Measurements from ENCODE around the gene NINJ2.

Gene NINJ2

GRCh38 chr12:544941-545635 lies 118.2 kb downstream of the NINJ2 start:
- H3K9ac ChIP-seq (ENCODE audit: low read length), result no peak overlapping the region
- H3K36me3 ChIP-seq (ENCODE audit: control insufficient read depth, insufficient read depth, low read length), result peaks cover 8% of the 10 kb centered on the region
- H3K27me3 ChIP-seq (ENCODE audit: control insufficient read depth, insufficient read depth, low read length), result peaks cover 6% of the 10 kb centered on the region
- no peak overlapping the region for H3K4me3 ChIP-seq (ENCODE audit: low read length)
- H3K9me3 ChIP-seq (ENCODE audit: control insufficient read depth, low read length), result no peaks in the 10 kb centered on the region
- H3K4me1 ChIP-seq (ENCODE audit: control insufficient read depth, insufficient read depth, low read length), result peaks cover 46% of the 10 kb centered on the region

GRCh38 chr12:544142-544541 lies 119.1 kb downstream of the NINJ2 start:
- H3K9ac ChIP-seq (ENCODE audit: low read length), result no peak overlapping the region
- H3K9me3 ChIP-seq (ENCODE audit: control insufficient read depth, low read length), result no peaks in the 10 kb centered on the region
- no peak overlapping the region for H3K4me3 ChIP-seq (ENCODE audit: low read length)
- H3K4me1 ChIP-seq (ENCODE audit: control insufficient read depth, insufficient read depth, low read length), result peaks cover 55% of the 10 kb centered on the region
- H3K27me3 ChIP-seq (ENCODE audit: control insufficient read depth, insufficient read depth, low read length), result peaks cover 6% of the 10 kb centered on the region
- peaks cover 7% of the 10 kb centered on the region for H3K36me3 ChIP-seq (ENCODE audit: control insufficient read depth, insufficient read depth, low read length)

GRCh38 chr12:543114-543451 lies 120.2 kb downstream of the NINJ2 start:
- peaks cover 11% of the 10 kb centered on the region for H3K36me3 ChIP-seq (ENCODE audit: control insufficient read depth, insufficient read depth, low read length)
- H3K9me3 ChIP-seq (ENCODE audit: control insufficient read depth, low read length), result no peaks in the 10 kb centered on the region
- H3K4me3 ChIP-seq (ENCODE audit: low read length), result no peak overlapping the region
- H3K9ac ChIP-seq (ENCODE audit: low read length), result peak overlapping the region; percentile 68
- peaks cover 6% of the 10 kb centered on the region for H3K27me3 ChIP-seq (ENCODE audit: control insufficient read depth, insufficient read depth, low read length)
- H3K4me1 ChIP-seq (ENCODE audit: control insufficient read depth, insufficient read depth, low read length), result peaks cover 65% of the 10 kb centered on the region

GRCh38 chr12:542395-543113 lies 120.7 kb downstream of the NINJ2 start:
- Histone ChIP-seq H3K9ac (ENCODE audit: low read length) (peak overlapping the region; percentile 68), H3K36me3 (ENCODE audit: control insufficient read depth, insufficient read depth, low read length) (peaks cover 11% of the 10 kb centered on the region), H3K4me3 (ENCODE audit: low read length) (no peak overlapping the region), H3K9me3 (ENCODE audit: control insufficient read depth, low read length) (no peaks in the 10 kb centered on the region), H3K4me1 (ENCODE audit: control insufficient read depth, insufficient read depth, low read length) (peaks cover 70% of the 10 kb centered on the region), H3K27me3 (ENCODE audit: control insufficient read depth, insufficient read depth, low read length) (peaks cover 6% of the 10 kb centered on the region)

GRCh38 chr12:541676-542324 lies 121.4 kb downstream of the NINJ2 start:
- Histone ChIP-seq H3K9me3 (ENCODE audit: control insufficient read depth, low read length) (no peaks in the 10 kb centered on the region), H3K4me1 (ENCODE audit: control insufficient read depth, insufficient read depth, low read length) (peaks cover 68% of the 10 kb centered on the region), H3K36me3 (ENCODE audit: control insufficient read depth, insufficient read depth, low read length) (peaks cover 10% of the 10 kb centered on the region), H3K27me3 (ENCODE audit: control insufficient read depth, insufficient read depth, low read length) (peaks cover 6% of the 10 kb centered on the region), H3K9ac (ENCODE audit: low read length) (peak overlapping the region; percentile 68), H3K4me3 (ENCODE audit: low read length) (no peak overlapping the region)

- H3K9ac ChIP-seq (ENCODE audit: low read length), result peak overlapping the region; percentile 73
Observed at GRCh38 chr12:539540-540310, 123.5 kb downstream of the NINJ2 start.

GRCh38 chr12:538731-539539 lies 124.3 kb downstream of the NINJ2 start:
- Histone ChIP-seq H3K27me3 (ENCODE audit: control insufficient read depth, insufficient read depth, low read length) (no peaks in the 10 kb centered on the region), H3K9me3 (ENCODE audit: control insufficient read depth, low read length) (no peaks in the 10 kb centered on the region), H3K9ac (ENCODE audit: low read length) (peak overlapping the region; percentile 73), H3K36me3 (ENCODE audit: control insufficient read depth, insufficient read depth, low read length) (peaks cover 4% of the 10 kb centered on the region), H3K4me3 (ENCODE audit: low read length) (no peak overlapping the region), H3K4me1 (ENCODE audit: control insufficient read depth, insufficient read depth, low read length) (peaks cover 71% of the 10 kb centered on the region)

More at GRCh38 chr12:539540-540310, 123.5 kb downstream of the NINJ2 start:
- Histone ChIP-seq H3K9me3 (ENCODE audit: control insufficient read depth, low read length) (no peaks in the 10 kb centered on the region), H3K4me3 (ENCODE audit: low read length) (no peak overlapping the region), H3K36me3 (ENCODE audit: control insufficient read depth, insufficient read depth, low read length) (peaks cover 4% of the 10 kb centered on the region), H3K4me1 (ENCODE audit: control insufficient read depth, insufficient read depth, low read length) (peaks cover 72% of the 10 kb centered on the region), H3K27me3 (ENCODE audit: control insufficient read depth, insufficient read depth, low read length) (no peaks in the 10 kb centered on the region)

- peak overlapping the region; percentile 73 for H3K9ac ChIP-seq (ENCODE audit: low read length)
- no peaks in the 10 kb centered on the region for H3K9me3 ChIP-seq (ENCODE audit: control insufficient read depth, low read length)
- peaks cover 4% of the 10 kb centered on the region for H3K36me3 ChIP-seq (ENCODE audit: control insufficient read depth, insufficient read depth, low read length)
- H3K4me3 ChIP-seq (ENCODE audit: low read length), result no peak overlapping the region
- H3K27me3 ChIP-seq (ENCODE audit: control insufficient read depth, insufficient read depth, low read length), result no peaks in the 10 kb centered on the region
- peaks cover 70% of the 10 kb centered on the region for H3K4me1 ChIP-seq (ENCODE audit: control insufficient read depth, insufficient read depth, low read length)
Observed at GRCh38 chr12:537772-538171, 125.5 kb downstream of the NINJ2 start.

GRCh38 chr12:536751-537245 lies 126.4 kb downstream of the NINJ2 start:
- no peak overlapping the region for H3K4me3 ChIP-seq (ENCODE audit: low read length)
- no peaks in the 10 kb centered on the region for H3K9me3 ChIP-seq (ENCODE audit: control insufficient read depth, low read length)
- peaks cover 65% of the 10 kb centered on the region for H3K4me1 ChIP-seq (ENCODE audit: control insufficient read depth, insufficient read depth, low read length)

GRCh38 chr12:535396-535795 lies 127.8 kb downstream of the NINJ2 start:
- Histone ChIP-seq H3K27me3 (ENCODE audit: control insufficient read depth, insufficient read depth, low read length) (no peaks in the 10 kb centered on the region), H3K9me3 (ENCODE audit: control insufficient read depth, low read length) (no peaks in the 10 kb centered on the region), H3K36me3 (ENCODE audit: control insufficient read depth, insufficient read depth, low read length) (peaks cover 4% of the 10 kb centered on the region), H3K9ac (ENCODE audit: low read length) (no peak overlapping the region), H3K4me1 (ENCODE audit: control insufficient read depth, insufficient read depth, low read length) (peaks cover 57% of the 10 kb centered on the region), H3K4me3 (ENCODE audit: low read length) (no peak overlapping the region)

More at GRCh38 chr12:536751-537245, 126.4 kb downstream of the NINJ2 start:
- Histone ChIP-seq H3K9ac (ENCODE audit: low read length) (peak overlapping the region; percentile 6), H3K27me3 (ENCODE audit: control insufficient read depth, insufficient read depth, low read length) (no peaks in the 10 kb centered on the region), H3K36me3 (ENCODE audit: control insufficient read depth, insufficient read depth, low read length) (peaks cover 4% of the 10 kb centered on the region)

- peaks cover 46% of the 10 kb centered on the region for H3K4me1 ChIP-seq (ENCODE audit: control insufficient read depth, insufficient read depth, low read length)
- peaks cover 7% of the 10 kb centered on the region for H3K36me3 ChIP-seq (ENCODE audit: control insufficient read depth, insufficient read depth, low read length)
- no peak overlapping the region for H3K9ac ChIP-seq (ENCODE audit: low read length)
- no peaks in the 10 kb centered on the region for H3K9me3 ChIP-seq (ENCODE audit: control insufficient read depth, low read length)
- no peaks in the 10 kb centered on the region for H3K27me3 ChIP-seq (ENCODE audit: control insufficient read depth, insufficient read depth, low read length)
- H3K4me3 ChIP-seq (ENCODE audit: low read length), result no peak overlapping the region
Observed at GRCh38 chr12:534216-534615, 129.0 kb downstream of the NINJ2 start.

All from mucosa of stomach (tissue), 1 donor.